Endothelial cell of umbilical vein (primary cell): ENCODE results near the gene TMEM223. TPM values are rescaled to one million over a fixed set of nuclear protein-coding genes. Genes with fewer than 3 reads are reported as not detected.

ENCODE experiments used
- BruUV-seq: library from RNA; stranded (reverse); fragments of 400-500 nt; replicated peaks from 2 replicates; lab custom pipeline; 2021; lab: Mats Ljungman, UMichigan
- CTCF ChIA-PET: fragments of 300-600, 350-600 bp; sonication (Branson Sonifier 250); formaldehyde crosslinking; loops from one replicate; lab custom pipeline; 2021; ENCODE audit warnings: antibody characterized with exemption, inconsistent platforms; lab: Charles Lee
- POLR2A ChIA-PET: fragments of 300-600, 350-600 bp; sonication (Branson Sonifier 250); formaldehyde crosslinking; loops from one replicate; lab custom pipeline; 2021; ENCODE audit warnings: antibody characterized with exemption, inconsistent platforms; lab: Charles Lee
- DNase-seq: peaks from one replicate; pipeline ENCODE4 v3.0.0-alpha.2; 2011; ENCODE audit warnings: low read depth, low spot score
- FAIRE-seq: peaks from 2 replicates; lab custom pipeline; 2011; peaks lifted over from hg19 to GRCh38; lab: Jason Lieb, UNC
- H2AFZ ChIP-seq: 2 replicates; pipeline ENCODE4 v1.6.0; 2012; ENCODE audit warnings: low read depth, low read length, control low read depth, inconsistent platforms
- H3K27ac ChIP-seq: 2 replicates; pipeline ENCODE4 v1.5.1; 2011; ENCODE audit warnings: low read depth, mild to moderate bottlenecking, control low read depth, low read length, moderate library complexity; ENCODE audit not compliant: insufficient read depth
- H3K27me3 ChIP-seq, 2 experiments: 2 replicates each; pipeline versions ENCODE4 v1.6.0 to v1.6.1; 2011; ENCODE audit warnings: low read length in 2 of 2, mixed read lengths in 1 of 2; ENCODE audit not compliant: control insufficient read depth in 2 of 2, insufficient read depth in 2 of 2
- H3K36me3 ChIP-seq, 2 experiments: 2 replicates in 1 of 2; 3 replicates in 1 of 2; pipeline ENCODE4 v1.5.1; 2011; ENCODE audit warnings: low read length in 2 of 2, mild to moderate bottlenecking in 1 of 2, moderate library complexity in 1 of 2; ENCODE audit not compliant: control insufficient read depth in 2 of 2, insufficient read depth in 2 of 2; ENCODE audit errors: extremely low read depth in 1 of 2
- H3K4me1 ChIP-seq: 3 replicates; pipeline ENCODE4 v1.5.1; 2011; ENCODE audit warnings: mild to moderate bottlenecking, low read length; ENCODE audit not compliant: control insufficient read depth, insufficient read depth; ENCODE audit errors: extremely low read depth
- H3K4me2 ChIP-seq: 2 replicates; pipeline ENCODE4 v1.6.1; 2011; ENCODE audit warnings: low read length, control low read depth, mixed read lengths; ENCODE audit not compliant: insufficient read depth
- H3K4me3 ChIP-seq, 3 experiments: fragments of 200-600 bp in 1 of 3; sonication (generic), shearing (Covaris generic) in 1 of 3; replicated peaks in 1 of 3; 2 replicates each; pipeline ENCODE4 v1.5.1; 2011 to 2016; ENCODE audit warnings: control low read depth in 3 of 3, low read length in 3 of 3, mild to moderate bottlenecking in 2 of 3, inconsistent platforms in 1 of 3, low read depth in 1 of 3, moderate library complexity in 1 of 3; ENCODE audit not compliant: insufficient read depth in 1 of 3
- H3K79me2 ChIP-seq: 2 replicates; pipeline ENCODE4 v1.6.0; 2012; ENCODE audit warnings: low read length, inconsistent platforms; ENCODE audit not compliant: control insufficient read depth, insufficient read depth
- H3K9ac ChIP-seq: replicated peaks from 2 replicates; pipeline ENCODE3; 2011; ENCODE audit warnings: low read length, control low read depth; ENCODE audit not compliant: insufficient read depth; ENCODE audit errors: extremely low read depth
- H3K9me1 ChIP-seq: replicated peaks from 3 replicates; pipeline ENCODE4 v1.6.0; 2011; ENCODE audit warnings: mild to moderate bottlenecking, low read length; ENCODE audit not compliant: control insufficient read depth, insufficient read depth; ENCODE audit errors: extremely low read depth
- H3K9me3 ChIP-seq: replicated peaks from 2 replicates; pipeline ENCODE4 v1.5.1; 2012; ENCODE audit warnings: low read length, inconsistent platforms; ENCODE audit not compliant: control insufficient read depth, insufficient read depth
- H4K20me1 ChIP-seq: replicated peaks from 2 replicates; pipeline ENCODE3; 2011; ENCODE audit warnings: mild to moderate bottlenecking, low read length; ENCODE audit not compliant: control insufficient read depth, insufficient read depth; ENCODE audit errors: extremely low read depth
- EZH2 ChIP-seq: IDR thresholded peaks from 2 replicates; pipeline ENCODE4 v1.6.1; 2012; ENCODE audit warnings: borderline replicate concordance, low read depth, mild to moderate bottlenecking, moderate library complexity, low read length, inconsistent platforms; ENCODE audit not compliant: severe bottlenecking
- FOS ChIP-seq: IDR thresholded peaks from 2 replicates; pipeline ENCODE4 v1.6.1; 2011; ENCODE audit warnings: mild to moderate bottlenecking, low read length, moderate library complexity, borderline replicate concordance; ENCODE audit not compliant: insufficient read depth
- GATA2 ChIP-seq: IDR thresholded peaks from 2 replicates; pipeline ENCODE4 v1.7.0; 2011; ENCODE audit warnings: low read depth, mild to moderate bottlenecking, moderate library complexity, mixed read lengths, low read length; ENCODE audit not compliant: insufficient read length, insufficient read depth
- JUN ChIP-seq: IDR thresholded peaks from 2 replicates; pipeline ENCODE4 v1.6.1; 2011; ENCODE audit warnings: borderline replicate concordance, low read depth; ENCODE audit not compliant: insufficient read length, insufficient read depth
- MAX ChIP-seq: IDR thresholded peaks from 2 replicates; pipeline ENCODE4 v1.6.1; 2011; ENCODE audit not compliant: insufficient read depth, insufficient read length
- MYC ChIP-seq: IDR thresholded peaks from one replicate; pipeline ENCODE4 v1.6.1; 2011; ENCODE audit warnings: mild to moderate bottlenecking, low read depth, low read length
- POLR2A ChIP-seq: IDR thresholded peaks from 2 replicates; pipeline ENCODE4 v1.6.1; 2012; ENCODE audit warnings: low read depth, mild to moderate bottlenecking, control low read depth, low read length
- POLR2AphosphoS5 ChIP-seq: IDR thresholded peaks from 2 replicates; pipeline ENCODE4 v1.6.1; 2012; ENCODE audit warnings: low read depth, mild to moderate bottlenecking, control low read depth, low read length, moderate library complexity; ENCODE audit not compliant: insufficient read depth
- dilution Hi-C: fragments of 300-500 bp; cut with MboI; formaldehyde crosslinking; loops from one replicate; pipeline ENCODE4 v1.15.0; 2019; ENCODE audit warnings: low sequenced_read_pairs; ENCODE audit not compliant: extremely low pct_ligation_motif_present
- intact Hi-C: fragments of 100-400 bp; cut with micrococcal nuclease; formaldehyde crosslinking; loops from one replicate; pipeline ENCODE4 v1.10.0; 2022
- microRNA-seq: library from miRNA; unstranded; fragments of <30 nt; microRNA quantifications from one replicate; pipeline ENCODE4 v1.2.0, GENCODE V29; 2021; ENCODE audit warnings: borderline number of aligned reads, borderline replicate concordance
- polyA plus RNA-seq, 4 experiments: library from polyadenylated mRNA; depleted of rRNA in 3 of 4; stranded (reverse) in 3 of 4; unstranded in 1 of 4; fragments of >200 nt; gene quantifications; 2 replicates each; pipeline versions ENCODE4 v1.2.1 to v1.2.3, GENCODE V29; 2011 to 2012; ENCODE audit warnings: missing spikeins in 1 of 4
- small RNA-seq: library from RNA; depleted of rRNA; stranded (forward); fragments of <200 nt; gene quantifications from one replicate; pipeline ENCODE3, GENCODE V24; 2012; ENCODE audit warnings: low replicate concordance, low read depth; ENCODE audit not compliant: insufficient read depth, insufficient read length
- total RNA-seq: library from RNA; stranded (reverse); gene quantifications from 2 replicates; pipeline ENCODE4 v1.2.3, GENCODE V29; 2021
- TF ChIP-seq, protein P1 (sequence below), 2 donors: IDR thresholded peaks; 1 replicate in 1 of 2; 2 replicates in 1 of 2; pipeline ENCODE4 v1.5.1; 2011; ENCODE audit warnings: low read length in 2 of 2, mild to moderate bottlenecking in 2 of 2, moderate library complexity in 2 of 2, control low read depth in 1 of 2, inconsistent platforms in 1 of 2, low read depth in 1 of 2; ENCODE audit not compliant: insufficient read depth in 1 of 2; ENCODE audit errors: extremely low read depth in 1 of 2

Gene TMEM223
- total and polyA plus RNA-seq, 2 donors (not counting 3 experiments of a cell fraction or from before 2014, with no cell fraction given): 11.8 to 26.7 TPM

DNA sequence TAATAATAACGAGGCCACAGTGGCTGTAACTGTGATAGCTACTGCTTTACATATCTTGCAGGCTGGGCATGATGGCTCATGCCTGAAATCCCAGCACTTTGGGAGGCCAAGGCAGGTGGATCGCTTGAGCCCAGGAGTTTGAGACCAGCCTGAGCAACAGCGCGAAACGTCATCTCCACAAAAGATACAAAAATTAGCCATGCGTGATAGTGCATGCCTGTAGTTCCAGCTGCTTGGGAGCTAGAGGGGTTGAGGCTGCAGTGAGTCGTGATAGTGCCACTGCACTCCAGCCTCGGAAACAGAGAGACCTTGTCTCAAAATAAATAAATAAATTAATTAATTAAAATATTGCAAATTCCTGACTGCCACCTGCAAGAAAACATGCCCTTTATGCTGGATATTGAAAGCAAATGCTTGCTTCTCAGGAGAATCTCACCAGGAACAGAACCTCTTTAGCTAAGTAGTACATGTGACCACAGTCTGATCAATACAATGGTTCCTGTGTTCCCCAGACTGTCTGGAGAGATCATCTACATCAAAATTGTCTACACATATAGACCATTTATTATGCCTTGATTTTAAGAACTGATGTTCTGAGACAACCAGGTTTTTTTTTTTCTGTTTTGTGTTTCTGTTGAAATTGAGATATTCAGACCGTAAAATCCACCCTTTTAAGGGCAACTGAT is 44.2 kb downstream of the TMEM223 start:
- intact Hi-C loops: no loop called here
- CTCF ChIA-PET: interaction anchor here (0.6 to 0.9 kb wide), 2 partner anchors 7 to 39 kb away, joined by 3 to 4 read pairs; no protein-coding TSS in a partner anchor

More for the DNA sequence above, 44.2 kb downstream of the TMEM223 start:
- TF ChIP-seq EZH2: no peak
- TF ChIP-seq POLR2A: no peak
- TF ChIP-seq MYC: no peak
- no peak for TF ChIP-seq FOS
- TF ChIP-seq POLR2AphosphoS5: no peak
- TF ChIP-seq, protein P1, sequence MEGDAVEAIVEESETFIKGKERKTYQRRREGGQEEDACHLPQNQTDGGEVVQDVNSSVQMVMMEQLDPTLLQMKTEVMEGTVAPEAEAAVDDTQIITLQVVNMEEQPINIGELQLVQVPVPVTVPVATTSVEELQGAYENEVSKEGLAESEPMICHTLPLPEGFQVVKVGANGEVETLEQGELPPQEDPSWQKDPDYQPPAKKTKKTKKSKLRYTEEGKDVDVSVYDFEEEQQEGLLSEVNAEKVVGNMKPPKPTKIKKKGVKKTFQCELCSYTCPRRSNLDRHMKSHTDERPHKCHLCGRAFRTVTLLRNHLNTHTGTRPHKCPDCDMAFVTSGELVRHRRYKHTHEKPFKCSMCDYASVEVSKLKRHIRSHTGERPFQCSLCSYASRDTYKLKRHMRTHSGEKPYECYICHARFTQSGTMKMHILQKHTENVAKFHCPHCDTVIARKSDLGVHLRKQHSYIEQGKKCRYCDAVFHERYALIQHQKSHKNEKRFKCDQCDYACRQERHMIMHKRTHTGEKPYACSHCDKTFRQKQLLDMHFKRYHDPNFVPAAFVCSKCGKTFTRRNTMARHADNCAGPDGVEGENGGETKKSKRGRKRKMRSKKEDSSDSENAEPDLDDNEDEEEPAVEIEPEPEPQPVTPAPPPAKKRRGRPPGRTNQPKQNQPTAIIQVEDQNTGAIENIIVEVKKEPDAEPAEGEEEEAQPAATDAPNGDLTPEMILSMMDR (IDR thresholded peaks at IDR 0.05; ENCODE audit: extremely low read depth in 1 of 2, insufficient read depth in 1 of 2, low read depth in 1 of 2, low read length in 2 of 2): no peak
- TF ChIP-seq JUN: no peak
- no peak for TF ChIP-seq MAX
- TF ChIP-seq GATA2: no peak
- Histone ChIP-seq H3K4me3 (no peak overlapping the region), H3K27me3 (no peaks in the 10 kb centered on the region), H3K9ac (no peak overlapping the region), H2AFZ (no peak overlapping the region), H3K9me3 (no peaks in the 10 kb centered on the region), H3K9me1 (no peaks in the 10 kb centered on the region), H3K4me1 (no peaks in the 10 kb centered on the region), H3K4me2 (no peak overlapping the region), H4K20me1 (no peaks in the 10 kb centered on the region), H3K27ac (no peak overlapping the region), H3K79me2 (peaks cover 5% of the 10 kb centered on the region), H3K36me3 (peaks cover 0 to 2% of the 10 kb centered on the region in 2 experiments)
- dilution Hi-C loops: no loop called here
- BruUV-seq: no TSS peak
- POLR2A ChIA-PET: interaction anchor here (0.5 to 0.7 kb wide), 2 partner anchors 94 to 134 kb away, joined by 3 to 7 read pairs; no protein-coding TSS in a partner anchor
- no peak for FAIRE-seq
- no peak for DNase-seq

Small RNA genes within 50 kb of the gene (microRNA-seq; reads per million reads assigned to microRNA genes)
- gene MIR6514 (not detected), gene MIR6748 (not detected)

Small RNA genes within 50 kb of the gene (small RNA-seq; reads per million reads assigned to genes)
- gene MIR6514: not detected
- gene RNU6-118P: not detected

Other genes with a start within 250 kb of the TMEM223 start
Only the 30 nearest of the 31 such genes appear.
- gene EEF1G, start 218.1 kb downstream of the TMEM223 start, total RNA-seq: 1,341 and 1,345 TPM in 2 replicates
- gene EEF1G, start 218.1 kb downstream of the TMEM223 start, polyA plus RNA-seq: 1,723 and 2,133 TPM in 2 replicates
- 16.9 and 17.8 TPM in 2 replicates for gene TUT1, start 200.5 kb downstream of the TMEM223 start, total RNA-seq
- gene TUT1, start 200.5 kb downstream of the TMEM223 start, polyA plus RNA-seq: 11.5 and 12.7 TPM in 2 replicates
- 166 and 176 TPM in 2 replicates for gene MTA2, start 190.1 kb downstream of the TMEM223 start, total RNA-seq
- gene MTA2, start 190.1 kb downstream of the TMEM223 start, polyA plus RNA-seq: 30.2 and 40.4 TPM in 2 replicates
- gene EML3, start 179.2 kb downstream of the TMEM223 start, total RNA-seq: 101 and 110 TPM in 2 replicates
- gene EML3, start 179.2 kb downstream of the TMEM223 start, polyA plus RNA-seq: 75.7 and 78.3 TPM in 2 replicates
- gene ROM1, start 178.7 kb downstream of the TMEM223 start, total RNA-seq: 8.2 and 8.8 TPM in 2 replicates
- gene ROM1, start 178.7 kb downstream of the TMEM223 start, polyA plus RNA-seq: 4.8 and 5.3 TPM in 2 replicates
- 31.6 and 35.0 TPM in 2 replicates for gene B3GAT3, start 170.0 kb downstream of the TMEM223 start, total RNA-seq
- 37.2 and 48.0 TPM in 2 replicates for gene B3GAT3, start 170.0 kb downstream of the TMEM223 start, polyA plus RNA-seq
- gene GANAB, start 145.4 kb downstream of the TMEM223 start, total RNA-seq: 357 and 389 TPM in 2 replicates
- 433 and 455 TPM in 2 replicates for gene GANAB, start 145.4 kb downstream of the TMEM223 start, polyA plus RNA-seq
- gene INTS5, start 138.7 kb downstream of the TMEM223 start, total RNA-seq: 21.7 and 22.8 TPM in 2 replicates
- 20.3 and 20.9 TPM in 2 replicates for gene INTS5, start 138.7 kb downstream of the TMEM223 start, polyA plus RNA-seq
- 58.7 and 61.0 TPM in 2 replicates for gene C11orf98, start 126.8 kb downstream of the TMEM223 start, total RNA-seq
- 32.3 and 39.5 TPM in 2 replicates for gene C11orf98, start 126.8 kb downstream of the TMEM223 start, polyA plus RNA-seq
- 28.4 and 38.1 TPM in 2 replicates for gene CSKMT, start 126.7 kb downstream of the TMEM223 start, total RNA-seq
- 7.8 and 7.9 TPM in 2 replicates for gene CSKMT, start 126.7 kb downstream of the TMEM223 start, polyA plus RNA-seq
- gene UQCC3, start 120.3 kb downstream of the TMEM223 start, total RNA-seq: 8.6 and 9.0 TPM in 2 replicates
- gene UQCC3, start 120.3 kb downstream of the TMEM223 start, polyA plus RNA-seq: 15.3 and 15.5 TPM in 2 replicates
- gene LBHD1, start 119.7 kb downstream of the TMEM223 start, total RNA-seq: 7.5 and 10.5 TPM in 2 replicates
- 3.5 and 3.8 TPM in 2 replicates for gene LBHD1, start 119.7 kb downstream of the TMEM223 start, polyA plus RNA-seq
- 112 and 113 TPM in 2 replicates for gene UBXN1, start 112.9 kb downstream of the TMEM223 start, total RNA-seq
- 105 and 114 TPM in 2 replicates for gene UBXN1, start 112.9 kb downstream of the TMEM223 start, polyA plus RNA-seq
- 0.20 and 0.37 TPM in 2 replicates for gene LRRN4CL, start 102.5 kb downstream of the TMEM223 start, total RNA-seq
- gene LRRN4CL, start 102.5 kb downstream of the TMEM223 start, polyA plus RNA-seq: 0.03 TPM in 1 of 2 replicates, not detected in the other
- 31.1 and 31.3 TPM in 2 replicates for gene BSCL2, start 84.6 kb downstream of the TMEM223 start, total RNA-seq
- 94.8 and 126 TPM in 2 replicates for gene BSCL2, start 84.6 kb downstream of the TMEM223 start, polyA plus RNA-seq
- gene GNG3, start 84.3 kb downstream of the TMEM223 start, total RNA-seq: not detected in 2 replicates
- gene GNG3, start 84.3 kb downstream of the TMEM223 start, polyA plus RNA-seq: not detected in 2 replicates
- 53.4 and 56.2 TPM in 2 replicates for gene HNRNPUL2, start 64.5 kb downstream of the TMEM223 start, total RNA-seq
- gene HNRNPUL2, start 64.5 kb downstream of the TMEM223 start, polyA plus RNA-seq: 14.1 and 18.3 TPM in 2 replicates
- 31.6 and 43.5 TPM in 2 replicates for gene TTC9C, start 63.5 kb downstream of the TMEM223 start, total RNA-seq
- 20.6 and 27.4 TPM in 2 replicates for gene TTC9C, start 63.5 kb downstream of the TMEM223 start, polyA plus RNA-seq
- 6.9 and 8.1 TPM in 2 replicates for gene ZBTB3, start 37.8 kb downstream of the TMEM223 start, total RNA-seq
- 3.7 and 4.1 TPM in 2 replicates for gene ZBTB3, start 37.8 kb downstream of the TMEM223 start, polyA plus RNA-seq
- gene POLR2G, start 30.4 kb downstream of the TMEM223 start, total RNA-seq: 94.3 and 96.2 TPM in 2 replicates
- gene POLR2G, start 30.4 kb downstream of the TMEM223 start, polyA plus RNA-seq: 258 and 266 TPM in 2 replicates
- gene TAF6L, start 20.6 kb downstream of the TMEM223 start, total RNA-seq: 28.9 and 30.4 TPM in 2 replicates
- 28.6 and 33.3 TPM in 2 replicates for gene TAF6L, start 20.6 kb downstream of the TMEM223 start, polyA plus RNA-seq
- gene TMEM179B, start 4.6 kb downstream of the TMEM223 start, total RNA-seq: 27.6 and 27.8 TPM in 2 replicates
- 102 and 123 TPM in 2 replicates for gene TMEM179B, start 4.6 kb downstream of the TMEM223 start, polyA plus RNA-seq
- 71.4 and 74.4 TPM in 2 replicates for gene NXF1, start 13.4 kb upstream of the TMEM223 start, total RNA-seq
- gene NXF1, start 13.4 kb upstream of the TMEM223 start, polyA plus RNA-seq: 99.8 and 101 TPM in 2 replicates
- gene STX5, start 40.0 kb upstream of the TMEM223 start, total RNA-seq: 41.3 and 42.8 TPM in 2 replicates
- gene STX5, start 40.0 kb upstream of the TMEM223 start, polyA plus RNA-seq: 46.4 and 50.7 TPM in 2 replicates
- gene TEX54, start 40.8 kb upstream of the TMEM223 start, total RNA-seq: not detected in 2 replicates
- not detected in 2 replicates for gene TEX54, start 40.8 kb upstream of the TMEM223 start, polyA plus RNA-seq
- gene WDR74, start 47.6 kb upstream of the TMEM223 start, total RNA-seq: 51.7 and 51.8 TPM in 2 replicates
- 44.7 and 44.8 TPM in 2 replicates for gene WDR74, start 47.6 kb upstream of the TMEM223 start, polyA plus RNA-seq
- gene SLC3A2, start 88.9 kb upstream of the TMEM223 start, total RNA-seq: 190 and 208 TPM in 2 replicates
- gene SLC3A2, start 88.9 kb upstream of the TMEM223 start, polyA plus RNA-seq: 337 and 344 TPM in 2 replicates
- not detected in 2 replicates for gene CHRM1, start 129.4 kb upstream of the TMEM223 start, total RNA-seq
- not detected in 2 replicates for gene CHRM1, start 129.4 kb upstream of the TMEM223 start, polyA plus RNA-seq
- not detected in 2 replicates for gene SLC22A6, start 193.0 kb upstream of the TMEM223 start, total RNA-seq
- not detected in 2 replicates for gene SLC22A6, start 193.0 kb upstream of the TMEM223 start, polyA plus RNA-seq
- gene SLC22A8, start 223.8 kb upstream of the TMEM223 start, total RNA-seq: not detected in 2 replicates
- gene SLC22A8, start 223.8 kb upstream of the TMEM223 start, polyA plus RNA-seq: not detected in 2 replicates